HTR-8/SVneo (cell line): ENCODE results near the gene DNAH8.
A peak's percentile ranks its signal among the peaks of the same experiment; 100 is the strongest.

Experiments used
- DNase-seq: peaks from one replicate; pipeline ENCODE4 v3.0.0; 2011; ENCODE audit warnings: low spot score, mixed read lengths; ENCODE audit not compliant: insufficient read length
- FAIRE-seq: peaks from 2 replicates; lab custom pipeline; 2011; peaks lifted over from hg19 to GRCh38; lab: Jason Lieb, UNC

Gene DNAH8

DNA sequence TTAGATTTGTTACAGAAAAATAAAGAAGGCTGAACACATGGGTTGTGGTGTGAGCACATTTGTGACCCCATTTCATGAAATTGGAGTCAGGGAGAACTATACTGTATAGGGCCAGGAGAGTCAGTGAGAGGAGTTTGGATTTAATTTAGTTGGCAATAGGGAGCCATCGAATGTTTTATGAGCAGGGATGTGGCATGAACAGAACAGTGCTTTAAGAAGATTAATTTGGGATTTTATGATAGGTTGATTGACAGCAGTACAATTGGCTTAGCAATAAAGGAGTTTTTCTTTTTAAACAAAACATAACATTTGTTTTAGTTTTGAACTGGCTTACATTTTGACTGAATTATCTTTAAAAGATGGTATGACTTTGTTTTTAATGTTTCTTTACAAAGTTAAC is 227.9 kb downstream of the DNAH8 start:
- no peak for FAIRE-seq
- DNase-seq = no peak

DNA sequence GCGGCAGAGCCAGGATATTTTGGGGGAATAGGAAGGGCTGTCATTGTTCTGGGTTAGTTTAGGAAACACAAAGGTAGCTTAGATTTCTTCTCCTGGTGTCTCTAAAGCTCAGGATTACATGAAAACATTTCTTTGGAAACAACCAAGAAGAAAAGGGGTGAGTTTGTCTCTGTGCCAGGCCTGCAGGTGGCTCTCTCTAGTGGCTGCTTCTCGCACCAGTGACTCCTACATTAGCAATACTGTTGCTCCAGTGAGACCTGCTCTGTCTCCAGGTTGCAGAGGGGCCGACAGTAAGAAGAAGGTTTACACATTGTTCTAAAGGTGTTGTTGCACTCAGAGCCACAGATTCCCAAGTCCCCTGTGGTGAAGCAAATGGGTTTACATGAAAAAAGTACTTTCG is 228.9 kb downstream of the DNAH8 start:
- FAIRE-seq = no peak

DNA sequence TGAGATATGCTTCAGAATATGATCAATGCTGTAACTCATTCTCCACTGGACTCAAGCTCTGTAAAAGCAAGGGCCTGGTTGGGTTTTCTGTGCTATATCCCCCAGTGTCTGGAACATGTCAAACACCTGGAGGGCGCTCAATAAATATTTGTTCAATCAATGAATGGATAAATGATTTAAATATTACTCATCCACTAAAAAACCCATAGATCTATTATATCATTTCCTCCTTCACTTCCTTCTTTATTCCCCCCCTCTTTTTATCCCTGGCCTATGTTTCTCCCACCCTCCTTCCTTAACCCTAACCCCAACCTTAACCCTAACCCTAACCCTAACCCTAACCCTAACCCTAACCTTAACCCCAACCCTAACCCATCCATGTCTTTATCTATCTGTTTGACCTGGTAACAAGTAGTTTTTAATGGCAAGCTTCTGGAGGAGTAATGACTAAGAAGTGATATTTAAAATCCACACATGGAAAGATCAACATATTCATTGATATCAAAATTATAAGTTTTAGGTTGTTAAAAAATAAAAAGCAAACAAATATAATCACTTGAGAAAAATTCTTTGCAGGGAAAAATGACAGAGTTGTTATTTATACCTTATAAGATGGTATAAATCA is 229.7 kb downstream of the DNAH8 start:
- DNase-seq = no peak
- FAIRE-seq = no peak

More for the DNA sequence above, 228.9 kb downstream of the DNAH8 start:
- no peak for DNase-seq

DNA sequence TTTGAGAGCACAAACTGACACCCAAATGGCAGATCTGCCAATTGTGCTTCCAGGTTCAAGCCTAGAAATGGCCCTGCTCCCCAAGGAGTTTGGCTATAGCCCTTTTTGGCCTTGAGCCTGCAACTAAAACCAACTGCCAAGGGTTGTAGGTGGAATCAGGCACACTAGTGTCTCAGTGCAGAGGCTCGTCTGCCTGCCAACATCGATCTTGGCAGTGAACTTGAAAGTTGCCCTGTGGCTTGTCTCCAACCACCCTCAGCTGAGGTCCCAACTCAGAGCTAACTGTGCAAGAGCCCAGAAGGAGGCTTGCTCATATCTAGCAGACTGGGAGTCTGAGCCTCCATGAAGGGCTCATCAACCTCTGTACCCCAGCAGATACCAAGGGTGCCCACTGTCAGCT is 240.8 kb downstream of the DNAH8 start:
- DNase-seq (no peak), FAIRE-seq (no peak)

DNA sequence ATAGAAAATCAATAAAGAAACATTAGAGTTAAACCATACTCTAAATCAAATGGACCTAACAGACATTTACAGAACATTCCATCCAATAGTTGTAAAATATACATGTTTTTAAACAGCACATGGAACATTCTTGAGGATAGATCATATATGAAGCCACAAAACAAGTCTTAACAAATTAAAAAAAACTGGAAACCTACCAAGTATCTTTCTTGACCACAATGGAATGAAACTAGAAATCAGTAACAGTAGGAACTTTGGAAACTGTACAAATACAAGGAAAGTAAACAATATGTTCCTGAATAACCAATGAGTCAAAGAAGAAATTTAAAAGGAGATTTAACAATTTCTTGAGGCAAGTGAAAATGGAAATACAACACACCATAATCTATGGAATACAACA is 242.3 kb downstream of the DNAH8 start:
- no peak for FAIRE-seq

DNA sequence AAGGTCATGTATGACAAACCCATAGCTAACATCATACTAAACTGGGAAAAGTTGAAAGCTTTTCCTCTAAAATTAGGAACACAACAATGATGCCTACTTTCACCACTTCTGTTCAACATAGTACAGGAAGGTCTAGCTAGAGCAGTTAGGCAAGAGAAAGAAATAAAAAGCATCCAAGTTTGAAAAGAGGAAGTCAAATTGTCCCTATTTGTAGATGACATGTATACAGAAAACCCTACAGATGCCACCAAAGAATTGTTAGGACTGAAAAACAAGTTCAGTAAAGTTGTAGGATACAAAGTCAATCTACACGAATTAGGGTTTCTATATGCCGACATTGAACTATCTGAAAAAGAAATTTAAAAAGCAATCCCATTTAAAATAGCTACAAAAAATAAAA is 244.0 kb downstream of the DNAH8 start:
- no peak for DNase-seq
- FAIRE-seq = no peak

More for the DNA sequence above, 242.3 kb downstream of the DNAH8 start:
- no peak for DNase-seq

DNA sequence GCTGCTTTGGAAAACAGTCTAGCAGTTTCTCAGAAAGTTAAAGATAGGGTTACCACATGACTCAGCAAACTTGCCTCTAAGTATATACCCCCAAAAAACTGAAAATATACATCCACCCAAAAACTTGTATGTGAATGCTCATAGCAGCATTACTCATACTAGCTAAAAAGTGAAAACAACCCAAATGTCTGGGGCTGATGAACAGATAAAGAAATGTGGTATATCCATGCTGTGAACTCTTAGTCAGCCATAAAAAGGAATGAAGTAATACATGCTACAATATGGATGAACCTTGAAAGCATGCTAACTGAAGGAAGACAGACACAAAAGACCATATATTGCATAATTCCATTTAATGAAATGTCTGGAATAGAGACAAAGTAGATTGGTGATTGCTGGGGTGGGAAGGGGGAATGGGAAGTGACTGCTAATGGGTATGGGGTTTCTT is 253.6 kb downstream of the DNAH8 start:
- FAIRE-seq (no peak), DNase-seq (no peak)

DNA sequence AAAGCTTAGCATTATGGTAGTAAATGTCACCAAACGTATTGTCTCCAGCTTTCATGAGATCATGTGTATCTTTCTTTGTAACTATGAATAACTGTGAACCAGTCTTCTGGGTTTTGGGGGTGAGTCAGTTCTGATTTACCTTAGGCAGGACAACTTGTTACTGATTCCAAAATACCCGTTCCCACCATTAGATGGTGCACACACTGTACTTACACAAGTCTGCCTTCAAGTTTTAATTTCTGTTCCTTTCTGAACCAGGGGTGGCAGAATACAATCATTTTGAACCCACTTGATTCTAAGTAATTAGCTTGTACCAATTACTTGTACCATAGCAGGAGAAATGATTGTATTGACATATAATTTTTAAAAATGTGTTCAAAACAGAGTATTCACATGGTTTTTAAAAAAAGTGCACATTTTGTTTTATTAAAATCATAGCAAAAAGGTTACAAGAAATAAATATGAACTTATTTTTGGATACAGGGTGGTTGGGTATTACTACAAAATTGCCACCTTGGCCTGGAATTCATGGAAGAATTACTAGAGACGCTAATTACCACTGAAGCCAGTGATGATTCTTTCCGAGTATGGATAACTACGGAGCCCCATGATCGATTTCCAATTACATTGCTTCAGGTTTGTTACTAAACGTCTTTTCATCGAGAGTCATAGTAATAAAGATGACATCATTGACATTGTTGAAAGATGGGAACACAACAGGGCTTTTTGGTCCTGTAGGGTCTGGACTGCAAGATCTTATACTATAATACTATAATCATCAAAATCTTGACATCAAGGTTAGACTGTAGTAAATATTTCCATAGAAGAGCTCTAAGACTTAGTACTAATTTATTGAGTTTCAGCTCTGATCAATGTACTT is 258.3 kb downstream of the DNAH8 start:
- FAIRE-seq (no peak), DNase-seq (peak; percentile 26)

DNA sequence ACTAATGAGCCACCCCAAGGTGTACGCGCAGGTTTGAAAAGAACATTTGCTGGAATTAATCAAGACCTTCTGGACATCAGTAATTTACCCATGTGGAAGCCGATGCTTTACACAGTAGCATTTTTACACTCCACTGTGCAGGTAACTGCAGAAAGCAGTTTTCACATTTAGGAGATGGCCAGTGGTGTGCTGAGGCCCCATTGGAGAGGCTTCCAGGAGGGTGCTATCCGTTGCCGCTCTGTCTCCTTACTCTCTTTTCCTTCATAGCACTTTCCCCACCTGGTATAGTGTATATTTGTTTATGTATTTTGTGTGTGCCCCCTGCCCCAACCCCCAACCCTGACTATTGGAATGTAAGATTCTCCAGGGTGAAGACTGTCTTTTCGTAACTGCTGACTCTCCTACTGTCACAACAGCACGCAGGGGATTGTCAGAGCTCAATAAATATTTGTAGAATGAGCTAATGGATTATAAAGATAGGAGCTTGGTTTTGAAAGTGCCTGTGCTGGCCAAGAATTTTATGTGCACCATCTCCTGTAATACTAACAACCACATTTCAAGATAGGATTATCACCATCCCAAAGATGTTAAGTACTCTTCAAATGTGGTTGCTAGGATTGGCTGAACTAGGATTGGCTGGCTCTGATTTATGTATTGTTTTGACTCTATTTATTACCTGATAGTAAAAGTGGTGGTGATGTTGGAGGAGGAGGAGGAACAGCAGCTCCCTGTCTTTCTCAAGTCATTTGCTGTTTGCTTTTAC is 259.5 kb downstream of the DNAH8 start:
- FAIRE-seq (no peak), DNase-seq (no peak)

DNA sequence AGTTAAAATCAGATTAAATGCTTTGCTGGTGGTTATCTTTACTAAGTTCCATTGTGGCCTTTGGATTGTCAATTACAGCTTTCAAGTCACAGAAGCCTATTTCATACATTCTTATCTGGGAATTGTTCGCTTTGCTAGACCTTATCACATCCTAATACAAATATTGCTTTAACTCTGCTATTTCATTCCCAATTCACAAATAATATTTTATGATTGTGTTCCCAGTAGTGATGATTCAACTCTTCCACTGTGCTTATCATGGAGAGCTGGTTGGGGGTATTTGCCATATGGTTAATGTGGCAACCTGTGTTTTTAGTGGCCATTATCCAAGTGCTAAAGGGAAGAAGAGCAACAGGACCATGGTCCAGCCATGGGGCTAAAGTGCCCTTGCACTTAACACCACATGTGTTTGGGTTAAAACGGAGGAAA is 260.5 kb downstream of the DNAH8 start:
- FAIRE-seq = no peak
- DNase-seq = no peak

DNA sequence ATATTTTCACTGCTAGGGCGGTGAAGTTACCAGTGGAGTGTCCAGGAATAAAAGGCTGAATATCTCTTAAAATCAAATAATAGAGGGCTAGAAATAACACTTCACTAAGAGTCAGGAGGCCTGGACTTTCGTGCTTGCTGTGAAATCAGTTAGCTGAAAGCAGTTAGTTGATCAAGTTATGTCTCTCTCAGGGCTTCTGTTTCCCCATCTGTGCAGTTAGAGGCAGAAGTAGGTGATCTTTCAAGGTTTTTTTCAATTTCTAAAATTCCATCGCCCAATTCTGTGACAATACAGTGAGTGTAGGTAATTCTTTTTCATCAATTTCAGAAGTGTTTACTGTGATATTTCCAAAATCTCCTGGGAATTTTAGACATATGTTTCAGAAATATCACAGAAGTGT is 260.9 kb downstream of the DNAH8 start:
- DNase-seq (no peak), FAIRE-seq (no peak)

DNA sequence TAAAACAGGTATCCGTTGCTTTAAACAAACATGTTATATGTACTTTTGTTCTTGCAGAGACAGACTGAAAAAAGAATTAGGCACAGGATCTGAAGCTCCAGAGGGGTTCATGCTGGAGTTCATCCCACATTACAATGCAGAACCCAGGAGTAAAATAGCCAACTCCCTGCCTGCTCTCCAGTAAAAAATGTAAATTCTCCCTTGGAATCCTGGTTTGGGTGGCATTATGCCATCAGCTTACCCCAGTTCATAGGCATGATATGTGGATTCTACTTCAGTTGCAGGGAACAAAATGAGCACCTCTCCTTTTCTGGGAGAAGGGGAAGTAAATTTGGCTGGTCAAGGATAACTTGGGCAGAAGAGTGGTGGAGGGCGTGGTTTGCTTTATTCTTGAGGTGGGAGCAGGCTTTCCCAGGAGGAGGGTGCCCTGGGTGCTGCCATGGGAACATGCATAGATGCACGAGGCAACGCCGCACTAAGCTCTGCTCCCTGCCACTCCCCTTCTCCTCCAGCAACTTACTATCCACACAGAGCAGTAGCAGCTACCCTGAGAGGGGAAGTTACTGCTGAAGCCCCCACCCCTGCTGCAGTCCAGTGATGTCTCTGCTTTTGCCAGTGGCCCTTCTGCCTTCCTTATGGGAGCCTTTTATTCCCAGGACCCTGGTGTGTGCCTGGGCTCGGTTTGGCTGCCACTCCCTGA is 261.8 kb downstream of the DNAH8 start:
- DNase-seq (no peak), FAIRE-seq (no peak)

DNA sequence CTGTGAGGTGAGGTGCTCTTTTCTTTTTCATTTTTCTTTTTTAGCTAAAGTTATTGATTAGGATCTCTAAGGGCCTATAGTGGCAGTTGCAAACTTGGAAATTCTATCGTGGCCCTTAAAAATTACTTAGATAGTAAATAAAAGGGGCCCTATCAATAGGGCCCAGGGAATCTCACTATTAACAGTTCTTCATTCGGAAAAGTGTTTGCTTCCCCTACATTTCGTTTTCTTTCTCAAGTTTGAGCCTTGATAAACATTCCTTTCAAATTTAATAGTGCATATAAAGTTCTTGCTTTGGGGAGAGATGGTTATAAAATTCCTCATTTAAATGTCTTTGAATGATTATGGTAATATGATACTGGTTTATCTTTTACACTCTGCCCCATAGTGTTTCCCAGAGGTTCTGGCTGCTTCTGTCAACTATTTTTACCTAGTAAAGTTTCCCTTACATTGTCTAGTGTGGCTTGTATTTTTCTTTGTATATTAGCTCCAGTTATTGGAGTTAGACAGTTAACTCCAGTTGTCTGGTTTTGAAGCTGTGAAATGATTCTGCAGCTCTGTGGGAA is 263.1 kb downstream of the DNAH8 start:
- DNase-seq = no peak
- no peak for FAIRE-seq

DNA sequence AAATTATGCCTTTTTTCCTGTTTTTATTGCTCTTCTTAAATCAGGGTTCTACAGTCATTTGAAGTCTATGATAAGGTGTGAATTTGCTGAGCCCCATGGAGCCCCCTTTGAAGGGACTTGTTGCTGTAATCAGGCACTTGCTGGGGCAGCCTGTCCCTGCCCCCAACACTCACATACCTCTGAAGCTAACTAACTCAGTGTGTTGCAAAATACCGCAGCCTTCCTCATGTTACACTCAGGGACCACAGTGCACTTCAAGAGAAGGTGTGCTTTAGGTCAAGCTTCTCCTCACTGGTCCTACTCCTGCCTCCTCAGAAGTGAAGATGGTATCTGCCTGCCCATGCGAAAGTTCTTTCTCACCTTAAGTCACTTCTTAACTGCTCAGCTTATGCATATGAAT is 267.4 kb downstream of the DNAH8 start:
- FAIRE-seq (no peak), DNase-seq (no peak)

DNA sequence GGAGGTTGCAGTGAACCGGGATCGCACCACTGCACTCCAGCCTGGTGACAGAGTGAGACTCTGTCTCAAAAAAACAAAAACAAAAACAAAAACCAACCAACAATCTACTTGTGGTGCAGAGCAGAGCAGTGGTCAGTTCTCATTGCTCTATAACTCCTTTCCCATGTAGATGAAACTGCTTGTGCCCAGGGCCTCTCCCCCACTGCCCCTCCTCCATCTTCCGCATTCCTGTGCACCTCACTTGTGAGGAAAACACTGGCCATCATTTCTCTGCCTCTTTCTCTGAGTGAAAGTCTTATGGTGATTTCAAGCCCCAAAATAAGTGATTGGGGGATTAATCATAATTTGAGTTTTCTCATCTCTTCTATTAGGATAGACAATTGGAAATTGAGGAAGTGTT is 269.6 kb downstream of the DNAH8 start:
- no peak for DNase-seq
- no peak for FAIRE-seq

DNA sequence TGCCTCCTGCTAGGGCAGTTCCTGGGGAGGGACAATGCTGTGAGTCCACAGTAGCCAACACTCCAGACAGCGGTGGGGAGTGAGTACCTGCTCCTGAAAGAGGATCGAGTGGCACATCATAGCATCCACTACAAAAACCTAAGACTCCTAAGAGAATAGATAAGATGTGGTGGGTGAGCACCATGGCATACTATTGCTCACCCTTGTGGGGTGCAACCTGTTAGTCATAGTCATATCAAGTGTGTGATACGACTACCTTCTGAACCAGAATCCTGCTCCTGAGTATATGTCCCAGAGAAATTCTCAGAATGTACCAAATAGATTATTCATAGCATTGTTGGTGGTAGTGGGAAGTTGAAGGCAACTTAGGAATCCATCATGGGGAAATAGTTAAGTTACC is 270.7 kb downstream of the DNAH8 start:
- no peak for FAIRE-seq
- DNase-seq = no peak

DNA sequence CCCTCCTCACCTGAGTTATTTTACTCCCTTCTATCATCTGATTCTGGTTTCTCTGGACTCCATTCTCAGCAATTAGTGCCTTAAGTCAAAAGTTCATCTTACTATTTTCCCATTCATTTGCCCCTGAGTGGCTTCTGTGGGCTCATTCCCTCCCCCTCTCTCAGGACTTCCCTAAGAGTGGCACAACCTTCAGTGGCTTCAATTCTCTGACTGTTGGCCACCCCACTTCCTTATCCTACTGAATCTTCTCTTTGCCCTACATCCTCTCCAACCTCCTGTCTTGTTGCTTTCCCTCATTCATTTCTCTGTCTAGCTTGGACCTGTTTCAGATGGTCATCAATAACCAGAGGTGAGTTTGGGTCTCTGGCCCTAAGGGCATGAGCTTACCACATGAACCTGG is 272.4 kb downstream of the DNAH8 start:
- FAIRE-seq = no peak
- no peak for DNase-seq

DNA sequence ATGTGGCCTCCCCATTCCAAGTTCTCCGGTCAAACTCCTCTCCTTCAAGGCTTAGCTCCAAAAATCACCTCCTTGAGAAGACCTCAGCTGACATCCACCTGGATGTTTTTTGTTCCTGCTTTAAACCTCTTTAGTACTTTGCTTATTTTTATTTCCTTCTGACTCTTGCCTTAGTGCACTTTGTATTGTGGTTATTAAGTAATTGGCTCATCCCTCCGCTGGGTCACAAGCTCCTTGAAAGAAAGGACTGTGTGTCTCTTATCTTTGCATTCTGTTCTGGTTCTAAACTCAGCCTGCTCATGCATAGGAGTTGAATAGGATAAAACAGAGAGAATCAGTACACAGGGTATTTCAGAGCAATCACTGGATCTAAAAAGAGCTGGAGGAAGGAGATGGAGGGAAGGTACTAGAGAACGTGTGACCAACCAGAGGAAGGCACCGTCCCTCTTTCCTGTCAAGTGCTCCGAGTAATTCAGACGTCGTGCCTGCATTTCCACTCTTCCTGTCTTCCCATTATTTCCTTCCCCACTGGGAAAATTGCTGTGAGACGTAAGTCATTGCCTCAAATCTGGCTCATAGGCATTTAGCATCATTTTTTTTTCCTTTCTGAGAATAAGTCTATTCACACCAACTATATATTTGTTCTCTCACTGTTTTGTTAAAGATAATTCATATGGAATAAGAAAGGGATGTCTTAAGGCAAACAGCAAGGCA is 273.8 kb downstream of the DNAH8 start:
- FAIRE-seq (no peak), DNase-seq (no peak)

DNA sequence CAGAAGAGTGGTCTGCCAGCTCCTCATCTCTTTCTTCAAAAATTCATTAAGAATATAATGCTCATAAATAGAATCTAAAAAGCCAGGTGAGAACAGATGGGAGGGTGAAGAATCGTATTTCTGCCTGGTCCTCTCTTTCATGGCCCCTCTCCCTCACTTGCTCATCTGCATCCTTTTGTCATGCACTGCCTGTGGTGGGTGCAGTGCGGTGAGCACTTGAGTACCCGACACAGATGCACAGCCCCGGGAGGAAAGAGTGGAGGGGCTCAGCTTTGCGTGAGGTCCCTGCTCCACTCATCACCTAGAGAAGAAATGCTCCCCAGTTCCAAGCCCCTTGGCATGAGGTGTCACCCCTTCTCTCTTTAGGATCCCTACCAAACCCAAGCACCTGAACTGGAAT is 275.4 kb downstream of the DNAH8 start:
- DNase-seq (no peak), FAIRE-seq (no peak)
